Thyroid gland (tissue), 4 donors: ENCODE measurements around the gene SPPL2C. TPM values are rescaled to one million over a fixed set of nuclear protein-coding genes. Genes with fewer than 3 reads are reported as not detected.

Source experiments
- DNase-seq, 2 donors: peaks; one replicate each; pipeline ENCODE4 v3.0.0-alpha.2; 2019
- H3K27ac ChIP-seq, 3 donors: fragments of 200-600 bp; sonication (generic); 1 replicate in 2 of 3; 2 replicates in 1 of 3; pipeline ENCODE4 v1.5.1; 2016 to 2019; ENCODE audit warnings: mild to moderate bottlenecking in 1 of 3, moderate library complexity in 1 of 3
- H3K27me3 ChIP-seq: fragments of 200-600 bp; sonication (generic); one replicate; pipeline ENCODE4 v1.5.1; 2019
- H3K36me3 ChIP-seq, 2 donors: fragments of 200-600 bp; sonication (generic); one replicate each; pipeline ENCODE4 v1.5.1; 2016 to 2019
- H3K4me1 ChIP-seq, 2 donors: fragments of 200-600 bp; sonication (generic); one replicate each; pipeline ENCODE4 v1.5.1; 2017 to 2019
- H3K4me3 ChIP-seq, 3 donors: fragments of 200-600 bp; sonication (generic); replicated peaks in 1 of 3; 1 replicate in 2 of 3; 2 replicates in 1 of 3; pipeline ENCODE4 v1.5.1; 2016; ENCODE audit warnings: mild to moderate bottlenecking in 1 of 3
- H3K9me3 ChIP-seq: fragments of 200-600 bp; sonication (generic); one replicate; pipeline ENCODE4 v1.5.1; 2017
- CTCF ChIP-seq, 6 experiments: fragments of 200-600 bp in 3 of 6; fragments of 450-650 bp in 3 of 6; sonication (generic) in 3 of 6; IDR thresholded peaks; one replicate each; pipeline ENCODE4 v1.5.1; 2016 to 2019; ENCODE audit warnings: antibody characterized with exemption in 6 of 6, mild to moderate bottlenecking in 2 of 6, inconsistent platforms in 1 of 6, moderate library complexity in 1 of 6
- POLR2A ChIP-seq, 2 donors: fragments of 450-650 bp; IDR thresholded peaks; one replicate each; pipeline ENCODE4 v1.6.1; 2017; ENCODE audit warnings: antibody characterized with exemption in 2 of 2, mild to moderate bottlenecking in 2 of 2, moderate library complexity in 1 of 2
- WGBS, 2 donors: methylation state at CpG; one replicate each; pipeline ENCODE4 v1.1.5; 2017; 5-methylcytosine and 5-hydroxymethylcytosine counted together
- intact Hi-C: fragments of 100-400 bp; cut with DNase I; formaldehyde crosslinking; loops from one replicate; pipeline ENCODE4 v1.15.1; 2023
- total RNA-seq, 4 donors: library from RNA; depleted of rRNA; stranded (reverse); fragments of >200 nt; gene quantifications; one replicate each; pipeline ENCODE4 v1.2.3, GENCODE V29; 2016

SPPL2C gene
- total RNA-seq, 4 donors from 2014 or later = 0.13 TPM; not detected in 3

GRCh38 chr17:45863857-45864654 lies 19.4 kb downstream of the SPPL2C start:
- DNase-seq = no peak

GRCh38 chr17:45867171-45867570 lies 22.5 kb downstream of the SPPL2C start:
- H3K27me3 ChIP-seq = no peaks in the 10 kb centered on the region
- no peaks in the 10 kb centered on the region for H3K36me3 ChIP-seq
- no peak for DNase-seq
- 71 to 83% methylated on average over 6 of the region's 6 CpGs for WGBS, 2 donors
- H3K4me3 ChIP-seq = no peak overlapping the region
- H3K4me1 ChIP-seq = no peaks in the 10 kb centered on the region
- TF ChIP-seq POLR2A (IDR thresholded peaks at IDR 0.05) = no peak
- no peak for TF ChIP-seq CTCF (IDR thresholded peaks at IDR 0.05)
- H3K9me3 ChIP-seq = no peaks in the 10 kb centered on the region
- intact Hi-C loops = no loop called here
- H3K27ac ChIP-seq = no peak overlapping the region

More at GRCh38 chr17:45863857-45864654, 19.4 kb downstream of the SPPL2C start:
- H3K36me3 ChIP-seq = no peaks in the 10 kb centered on the region
- 49 to 58% methylated on average over 6 of the region's 6 CpGs for WGBS, 2 donors
- no peak overlapping the region for H3K27ac ChIP-seq
- H3K9me3 ChIP-seq = no peaks in the 10 kb centered on the region
- intact Hi-C loops = no loop called here
- no peaks in the 10 kb centered on the region for H3K27me3 ChIP-seq
- H3K4me3 ChIP-seq = no peak overlapping the region
- no peaks in the 10 kb centered on the region for H3K4me1 ChIP-seq
- TF ChIP-seq POLR2A (IDR thresholded peaks at IDR 0.05) = no peak
- TF ChIP-seq CTCF (IDR thresholded peaks at IDR 0.05) = no peak

- Histone ChIP-seq H3K36me3 (no peaks in the 10 kb centered on the region), H3K9me3 (no peaks in the 10 kb centered on the region), H3K4me1 (no peaks in the 10 kb centered on the region), H3K27me3 (no peaks in the 10 kb centered on the region), H3K27ac (no peak overlapping the region), H3K4me3 (no peak overlapping the region)
- 64 to 70% methylated on average over 8 of the region's 8 CpGs for WGBS, 2 donors
- TF ChIP-seq POLR2A (IDR thresholded peaks at IDR 0.05) = no peak
- TF ChIP-seq CTCF (IDR thresholded peaks at IDR 0.05) = no peak
- intact Hi-C loops = no loop called here
- DNase-seq = no peak
These were observed 23.0 kb downstream of the SPPL2C start for GRCh38 chr17:45867702-45868101.

- no peak for DNase-seq
- Histone ChIP-seq H3K4me3 (no peak overlapping the region), H3K4me1 (no peaks in the 10 kb centered on the region), H3K27me3 (no peaks in the 10 kb centered on the region), H3K36me3 (no peaks in the 10 kb centered on the region), H3K9me3 (no peaks in the 10 kb centered on the region), H3K27ac (no peak overlapping the region)
- TF ChIP-seq POLR2A (IDR thresholded peaks at IDR 0.05) (no peak), CTCF (IDR thresholded peaks at IDR 0.05) (no peak)
- intact Hi-C loops = no loop called here
- WGBS, 2 donors = 51 to 85% methylated on average over 5 of the region's 5 CpGs
These were observed 23.6 kb downstream of the SPPL2C start for GRCh38 chr17:45868276-45868675.

- 62 to 69% methylated on average over 14 of the region's 14 CpGs for WGBS, 2 donors
- H3K4me3 ChIP-seq = no peak overlapping the region
- no peaks in the 10 kb centered on the region for H3K9me3 ChIP-seq
- DNase-seq = no peak
- H3K27ac ChIP-seq = no peak overlapping the region
- no peaks in the 10 kb centered on the region for H3K36me3 ChIP-seq
- H3K27me3 ChIP-seq = no peaks in the 10 kb centered on the region
- intact Hi-C loops = no loop called here
- TF ChIP-seq POLR2A (IDR thresholded peaks at IDR 0.05) = no peak
- H3K4me1 ChIP-seq = no peaks in the 10 kb centered on the region
These were observed 25.1 kb downstream of the SPPL2C start for GRCh38 chr17:45869676-45870341.
